Lung (tissue), 12 donors: ENCODE data around the gene CDKN3. TPM values are rescaled to one million over a fixed set of nuclear protein-coding genes. Genes with fewer than 3 reads are reported as not detected.
"Not testable (repeated sequence)": the region's sequence is repeated elsewhere in the genome, so short reads cannot be mapped to it uniquely, and the experiment has no call there.

Experiments
- ATAC-seq: fragments of 200-7000 bp; cut with Tn5 transposase; one replicate; pipeline ENCODE4 v1.9.1; 2020; ENCODE audit warnings: moderate number of reproducible peaks; ENCODE audit not compliant: insufficient read depth, low FRiP score
- DNase-seq, 3 donors: peaks; one replicate each; pipeline ENCODE4 v3.0.0-alpha.2; 2013 to 2017
- H3K27ac ChIP-seq, 2 donors: one replicate each; pipeline ENCODE4 v1.5.1; 2013; ENCODE audit warnings: mild to moderate bottlenecking in 2 of 2, moderate library complexity in 2 of 2, control low read depth in 1 of 2, inconsistent platforms in 1 of 2, low read depth in 1 of 2, low read length in 1 of 2
- H3K27me3 ChIP-seq, 3 donors: one replicate each; pipeline ENCODE4 v1.5.1; 2013; ENCODE audit warnings: low read length in 2 of 3; ENCODE audit not compliant: control insufficient read depth in 3 of 3, insufficient read depth in 3 of 3
- H3K36me3 ChIP-seq, 4 donors: one replicate each; pipeline ENCODE4 v1.5.1; 2013; ENCODE audit warnings: low read length in 4 of 4, mild to moderate bottlenecking in 1 of 4, moderate library complexity in 1 of 4; ENCODE audit not compliant: control insufficient read depth in 4 of 4, insufficient read depth in 4 of 4
- H3K4me1 ChIP-seq, 5 donors: one replicate each; pipeline ENCODE4 v1.5.1; 2013; ENCODE audit warnings: low read length in 5 of 5, mild to moderate bottlenecking in 2 of 5, moderate library complexity in 1 of 5; ENCODE audit not compliant: control insufficient read depth in 5 of 5, insufficient read depth in 5 of 5
- H3K4me3 ChIP-seq: one replicate; pipeline ENCODE4 v1.5.1; 2013; ENCODE audit warnings: mild to moderate bottlenecking, control low read depth, moderate library complexity
- H3K9ac ChIP-seq, 2 donors: one replicate each; pipeline ENCODE4 v1.5.1; 2013; ENCODE audit warnings: low read length in 2 of 2, control low read depth in 1 of 2; ENCODE audit not compliant: insufficient read depth in 1 of 2
- H3K9me3 ChIP-seq, 4 donors: one replicate each; pipeline ENCODE4 v1.5.1; 2013; ENCODE audit warnings: low read length in 3 of 4, mild to moderate bottlenecking in 1 of 4, moderate library complexity in 1 of 4; ENCODE audit not compliant: control insufficient read depth in 4 of 4, insufficient read depth in 3 of 4
- CTCF ChIP-seq: IDR thresholded peaks from 2 replicates; pipeline ENCODE4 v1.5.1; 2012; ENCODE audit warnings: mild to moderate bottlenecking; ENCODE audit errors: control extremely low read depth, extremely low read depth
- whole genome bisulfite sequencing, 2 donors: extraction: QIAGEN DNeasy Blood & Tissue Kit; methylation state at CpG; one replicate each; pipeline ENCODE4 v1.1.7; 2013; 5-methylcytosine and 5-hydroxymethylcytosine counted together
- polyA plus RNA-seq, 2 donors: library from polyadenylated mRNA; stranded (reverse); fragments of 200-250 nt; gene quantifications; one replicate each; pipeline ENCODE4 v1.2.1, GENCODE V29; 2013
- total RNA-seq, 2 donors: library from RNA; depleted of rRNA in 1 of 2; stranded (reverse); fragments of >200 nt in 1 of 2; gene quantifications; one replicate each; pipeline ENCODE4 v1.2.1, GENCODE V29; 2014 to 2021
- donor health status: control.
- donor health status: control.
- donor health status: Bipolar disorder and iron deficiency.
- donor health status: healthy.
- donor health status: DM: yes; HTN: yes; CAD: no.

CDKN3 gene
- total and polyA plus RNA-seq, 4 donors, result 1.5 to 5.7 (median 4.6) TPM

GRCh38 chr14:54450535-54450934, 53.7 kb downstream of the CDKN3 start:
- 49 to 62% methylated on average over 3 of the region's 3 CpGs for WGBS, 2 donors
- no peak overlapping the region for H3K9ac ChIP-seq
- no peak for DNase-seq
- H3K27me3 ChIP-seq, result peaks cover 0 to 2% (median 0%) of the 10 kb centered on the region in 3 donors
- no peaks in the 10 kb centered on the region for H3K36me3 ChIP-seq
- no peak overlapping the region for H3K4me3 ChIP-seq
- no peak for ATAC-seq
- peaks cover 0 to 1% (median 0%) of the 10 kb centered on the region in 4 donors for H3K9me3 ChIP-seq
- TF ChIP-seq CTCF, result no peak
- peaks cover 0 to 7% (median 2%) of the 10 kb centered on the region in 5 donors for H3K4me1 ChIP-seq
- H3K27ac ChIP-seq, result no peak overlapping the region

GRCh38 chr14:54451121-54451601, 54.4 kb downstream of the CDKN3 start:
- H3K36me3 ChIP-seq, result no peaks in the 10 kb centered on the region
- H3K9me3 ChIP-seq, result peaks cover 0 to 1% (median 0%) of the 10 kb centered on the region in 4 donors
- H3K4me3 ChIP-seq, result no peak overlapping the region
- DNase-seq (no peak), ATAC-seq (no peak)
- WGBS, 2 donors, result 84 to 86% methylated on average over 7 of the region's 7 CpGs
- H3K27ac ChIP-seq, result no peak overlapping the region
- peaks cover 0 to 4% (median 2%) of the 10 kb centered on the region in 5 donors for H3K4me1 ChIP-seq
- H3K27me3 ChIP-seq, result peaks cover 0 to 2% (median 0%) of the 10 kb centered on the region in 3 donors
- no peak overlapping the region for H3K9ac ChIP-seq
- no peak for TF ChIP-seq CTCF

GRCh38 chr14:54451961-54452360, 55.2 kb downstream of the CDKN3 start:
- no peak overlapping the region for H3K27ac ChIP-seq
- DNase-seq, result no peak
- H3K4me3 ChIP-seq, result no peak overlapping the region
- peaks cover 0 to 1% (median 0%) of the 10 kb centered on the region in 4 donors for H3K9me3 ChIP-seq
- whole genome bisulfite sequencing, 2 donors, result 75 to 86% methylated on average over 3 of the region's 3 CpGs
- no peaks in the 10 kb centered on the region for H3K36me3 ChIP-seq
- ATAC-seq, result no peak
- peaks cover 0 to 2% (median 0%) of the 10 kb centered on the region in 3 donors for H3K27me3 ChIP-seq
- no peak for TF ChIP-seq CTCF
- H3K9ac ChIP-seq, result no peak overlapping the region
- no peaks in the 10 kb centered on the region for H3K4me1 ChIP-seq

- no peaks in the 10 kb centered on the region for H3K27me3 ChIP-seq
- WGBS, 2 donors, result 94 to 97% methylated on average over 3 of the region's 3 CpGs
- no peaks in the 10 kb centered on the region for H3K36me3 ChIP-seq
- H3K4me3 ChIP-seq, result no peak overlapping the region
- no peak for DNase-seq
- no peak overlapping the region for H3K27ac ChIP-seq
- H3K9me3 ChIP-seq, result peaks cover 0 to 1% (median 0%) of the 10 kb centered on the region in 4 donors
- TF ChIP-seq CTCF, result no peak
- H3K9ac ChIP-seq, result no peak overlapping the region
- no peak for ATAC-seq
- H3K4me1 ChIP-seq, result no peaks in the 10 kb centered on the region
Observed at GRCh38 chr14:54453252-54453651, 56.4 kb downstream of the CDKN3 start.

GRCh38 chr14:54453990-54454389, 57.2 kb downstream of the CDKN3 start:
- not testable (repeated sequence) for H3K27ac ChIP-seq, H3K4me3 ChIP-seq, H3K4me1 ChIP-seq, H3K27me3 ChIP-seq, H3K9me3 ChIP-seq, H3K36me3 ChIP-seq, DNase-seq, ATAC-seq, H3K9ac ChIP-seq
- WGBS, 2 donors, result 93 to 94% methylated on average over 5 of the region's 5 CpGs
